Endodermal cell (in vitro differentiated cells): ENCODE results near the gene GRID1. TPM values are rescaled to one million over a fixed set of nuclear protein-coding genes. Genes with fewer than 3 reads are reported as not detected.

Source experiments
- DNase-seq: peaks from one replicate; pipeline ENCODE4 v3.0.0-alpha.2; 2017
- H3K27ac ChIP-seq: 2 replicates; pipeline ENCODE4 v1.5.1; 2013; ENCODE audit warnings: mild to moderate bottlenecking, low read depth, low read length, moderate library complexity
- H3K27me3 ChIP-seq: 2 replicates; pipeline ENCODE4 v1.6.1; 2013; ENCODE audit warnings: mild to moderate bottlenecking, low read length, moderate library complexity; ENCODE audit not compliant: insufficient read depth, control insufficient read depth, poor library complexity, severe bottlenecking
- H3K36me3 ChIP-seq: 2 replicates; pipeline ENCODE4 v1.7.0; 2013; ENCODE audit warnings: mild to moderate bottlenecking, low read length, moderate library complexity; ENCODE audit not compliant: control insufficient read depth, insufficient read depth
- H3K4me1 ChIP-seq: one replicate; pipeline ENCODE4 v1.7.0; 2013; ENCODE audit warnings: low read length; ENCODE audit not compliant: control insufficient read depth, insufficient read depth
- H3K4me3 ChIP-seq: 2 replicates; pipeline ENCODE4 v1.5.1; 2013; ENCODE audit warnings: mild to moderate bottlenecking, low read length, moderate library complexity
- H3K9ac ChIP-seq: 2 replicates; pipeline ENCODE4 v1.6.1; 2013; ENCODE audit warnings: mild to moderate bottlenecking, low read length, moderate library complexity; ENCODE audit not compliant: poor library complexity, severe bottlenecking; ENCODE audit errors: extremely low read depth
- H3K9me3 ChIP-seq: 2 replicates; pipeline ENCODE4 v1.6.1; 2013; ENCODE audit warnings: mild to moderate bottlenecking, low read length, moderate library complexity; ENCODE audit not compliant: control insufficient read depth
- H3K27ac Mint-ChIP-seq: 2 replicates; pipeline ENCODE4 v1.8.0; 2020; ENCODE audit warnings: mixed read lengths
- H3K27me3 Mint-ChIP-seq: 2 replicates; pipeline ENCODE4 v1.8.0; 2021; ENCODE audit warnings: mild to moderate bottlenecking, mixed read lengths; ENCODE audit not compliant: insufficient read depth
- H3K36me3 Mint-ChIP-seq: 2 replicates; pipeline ENCODE4 v1.8.0; 2020; ENCODE audit warnings: low read depth, mixed read lengths
- H3K4me1 Mint-ChIP-seq: 2 replicates; pipeline ENCODE4 v1.8.0; 2020; ENCODE audit warnings: mixed read lengths
- H3K4me3 Mint-ChIP-seq: 2 replicates; pipeline ENCODE4 v1.8.0; 2020; ENCODE audit warnings: mild to moderate bottlenecking, moderate library complexity, mixed read lengths
- H3K9me3 Mint-ChIP-seq: 2 replicates; pipeline ENCODE4 v1.8.0; 2020; ENCODE audit warnings: mild to moderate bottlenecking, mixed read lengths
- CTCF ChIP-seq: fragments of 200-600 bp; sonication (generic); conservative IDR thresholded peaks from 2 replicates; pipeline ENCODE4 v1.5.0; 2021; ENCODE audit warnings: antibody characterized with exemption, mild to moderate bottlenecking
- WGBS, 2 experiments: methylation state at CpG; one replicate each; pipeline versions ENCODE4 v1.1.5 to v1.1.7; 2013; ENCODE audit warnings: missing lambda C conversion rate in 2 of 2, mixed read lengths in 1 of 2; ENCODE audit not compliant: insufficient coverage in 1 of 2, insufficient read length in 1 of 2; 5-methylcytosine and 5-hydroxymethylcytosine counted together
- total RNA-seq, 2 donors: library from RNA; stranded (reverse); fragmentation: NEBNext Ultra II Directional in 1 of 2; extraction: Animal tissue kit (Norgen Biotek cat#: 25700) in 1 of 2; gene quantifications; 2 replicates in 1 of 2; 3 replicates in 1 of 2; pipeline ENCODE4 v1.2.1, GENCODE V29; 2021

Gene GRID1
- total RNA-seq, 2 donors from 2014 or later = 0.13 to 0.53 TPM

DNA sequence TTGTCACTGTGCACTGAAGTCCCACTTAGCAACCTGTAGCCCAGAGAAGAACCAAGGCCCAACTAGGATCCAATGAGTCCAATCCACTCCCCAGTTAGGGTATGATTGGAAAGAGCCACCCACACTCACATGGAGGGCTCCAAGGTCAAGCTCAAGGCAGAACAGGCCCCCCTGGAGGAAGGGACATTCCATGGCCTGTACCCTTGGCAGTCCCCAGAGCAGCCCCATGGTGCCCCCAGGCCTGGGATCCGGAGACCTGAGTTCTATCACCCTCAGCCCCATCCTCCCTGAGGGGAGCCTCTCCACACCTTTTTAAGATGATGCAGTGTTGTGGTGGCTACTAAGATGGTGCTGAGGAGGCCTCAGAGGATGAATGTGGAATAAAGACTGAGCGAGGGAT, 231.4 kb downstream of the GRID1 start:
- no peak overlapping the region for H3K4me3 Mint-ChIP-seq
- Histone ChIP-seq H3K9me3 (no peaks in the 10 kb centered on the region), H3K27ac (no peak overlapping the region), H3K36me3 (no peaks in the 10 kb centered on the region), H3K27me3 (no peaks in the 10 kb centered on the region), H3K4me3 (no peak overlapping the region), H3K9ac (no peak overlapping the region), H3K4me1 (no peaks in the 10 kb centered on the region)
- peaks cover 7% of the 10 kb centered on the region for H3K9me3 Mint-ChIP-seq
- no peak for TF ChIP-seq CTCF
- no peaks in the 10 kb centered on the region for H3K27me3 Mint-ChIP-seq
- peaks cover 7% of the 10 kb centered on the region for H3K4me1 Mint-ChIP-seq
- DNase-seq = no peak
- H3K36me3 Mint-ChIP-seq = no peaks in the 10 kb centered on the region
- WGBS, 2 experiments = 94% methylated on average over 2 of the region's 2 CpGs; no CpG with 5 or more reads in 1 of the 2 experiments
- H3K27ac Mint-ChIP-seq = no peak overlapping the region

DNA sequence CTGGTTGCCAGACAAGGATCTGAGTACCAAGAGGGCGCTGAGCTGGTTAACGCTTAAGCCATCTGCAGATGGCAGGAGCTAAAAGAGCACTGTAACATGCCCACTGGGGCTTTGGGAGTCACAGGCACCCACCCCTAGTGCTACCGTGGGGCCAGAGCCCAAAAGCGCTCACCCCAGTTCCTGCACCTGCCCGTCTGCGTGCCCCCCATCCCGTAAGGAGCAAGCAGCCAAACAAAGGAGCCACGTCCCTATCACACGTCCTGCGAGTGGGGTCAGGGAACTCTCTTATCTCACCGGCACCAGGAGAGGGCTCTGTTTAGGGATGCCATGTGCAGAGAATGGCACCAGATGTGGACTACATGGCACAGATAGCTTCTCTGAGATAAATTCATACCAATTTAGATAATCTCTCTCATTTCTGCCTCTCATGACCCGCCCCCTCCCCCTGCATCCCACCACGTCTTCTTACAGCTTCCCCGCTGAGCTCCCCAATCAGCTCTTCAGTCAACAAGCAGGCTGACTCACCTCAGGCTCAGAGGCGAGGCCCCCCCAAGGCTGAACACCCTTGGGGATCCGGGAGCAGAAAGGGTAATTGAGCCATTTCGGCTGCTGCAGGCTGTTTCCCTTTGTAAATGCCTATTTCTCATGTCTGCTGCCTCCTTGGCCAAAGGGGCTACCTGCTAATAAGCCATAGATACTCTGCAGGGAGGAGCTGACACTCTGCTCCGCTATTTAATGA, 235.7 kb downstream of the GRID1 start:
- Mint-ChIP-seq H3K36me3 (no peaks in the 10 kb centered on the region), H3K4me1 (no peaks in the 10 kb centered on the region), H3K27ac (no peak overlapping the region), H3K4me3 (no peak overlapping the region), H3K9me3 (peaks cover 11% of the 10 kb centered on the region), H3K27me3 (peaks cover 5% of the 10 kb centered on the region)
- H3K9me3 ChIP-seq = no peaks in the 10 kb centered on the region
- H3K4me3 ChIP-seq = no peak overlapping the region
- no peak for TF ChIP-seq CTCF
- H3K36me3 ChIP-seq = no peaks in the 10 kb centered on the region
- H3K27ac ChIP-seq = no peak overlapping the region
- 93% methylated on average over 11 to 18 of the region's 18 CpGs for WGBS, 2 experiments
- H3K27me3 ChIP-seq = no peaks in the 10 kb centered on the region
- DNase-seq = no peak
- no peak overlapping the region for H3K9ac ChIP-seq
- H3K4me1 ChIP-seq = no peaks in the 10 kb centered on the region

- Mint-ChIP-seq H3K27ac (no peak overlapping the region), H3K27me3 (peaks cover 5% of the 10 kb centered on the region), H3K9me3 (peaks cover 11% of the 10 kb centered on the region), H3K4me3 (no peak overlapping the region), H3K4me1 (no peaks in the 10 kb centered on the region), H3K36me3 (no peaks in the 10 kb centered on the region)
- DNase-seq = no peak
- Histone ChIP-seq H3K9ac (no peak overlapping the region), H3K36me3 (no peaks in the 10 kb centered on the region), H3K4me3 (no peak overlapping the region), H3K27me3 (no peaks in the 10 kb centered on the region), H3K4me1 (no peaks in the 10 kb centered on the region), H3K9me3 (no peaks in the 10 kb centered on the region), H3K27ac (no peak overlapping the region)
- TF ChIP-seq CTCF = no peak
These were observed 236.6 kb downstream of the GRID1 start for GRCh38 chr10:86130041-86130440.
